Natural killer cell (primary cell): ENCODE results near the gene CTXND2. TPM values are rescaled to one million over a fixed set of nuclear protein-coding genes. Genes with fewer than 3 reads are reported as not detected.

Source experiments
- ATAC-seq, 3 donors: fragments of 150-1000 bp in 2 of 3; fragments of 200-7000 bp in 1 of 3; cut with Tn5 transposase; 1 replicate in 1 of 3; 2 replicates in 2 of 3; pipeline ENCODE4 v1.10.0; 2021; ENCODE audit warnings: mild to moderate bottlenecking in 2 of 3, moderate library complexity in 2 of 3
- DNase-seq, 2 donors: peaks; one replicate each; pipeline versions ENCODE4 v3.0.0 to v3.0.0-alpha.2; 2013 to 2021; ENCODE audit warnings: mixed read lengths in 1 of 2
- H3K27ac ChIP-seq: one replicate; pipeline ENCODE4 v1.5.1; 2013; ENCODE audit warnings: mild to moderate bottlenecking, low read length
- H3K27me3 ChIP-seq: one replicate; pipeline ENCODE4 v1.6.1; 2013; ENCODE audit warnings: low read length; ENCODE audit not compliant: control insufficient read depth, insufficient read depth
- H3K36me3 ChIP-seq: one replicate; pipeline ENCODE4 v1.6.1; 2013; ENCODE audit warnings: low read length; ENCODE audit not compliant: control insufficient read depth, insufficient read depth
- H3K4me1 ChIP-seq: one replicate; pipeline ENCODE4 v1.6.1; 2013; ENCODE audit warnings: low read length; ENCODE audit not compliant: control insufficient read depth, insufficient read depth
- H3K4me3 ChIP-seq: one replicate; pipeline ENCODE4 v1.5.1; 2013; ENCODE audit warnings: low read length
- H3K9me3 ChIP-seq: one replicate; pipeline ENCODE4 v1.6.1; 2013; ENCODE audit warnings: low read length; ENCODE audit not compliant: control insufficient read depth, insufficient read depth
- H3K27ac Mint-ChIP-seq, 2 donors: one replicate each; pipeline ENCODE4 v1.8.0; 2022; ENCODE audit warnings: mild to moderate bottlenecking in 2 of 2, mixed read lengths in 2 of 2, moderate library complexity in 1 of 2
- H3K27me3 Mint-ChIP-seq, 2 donors: one replicate each; pipeline ENCODE4 v1.8.0; 2022; ENCODE audit warnings: low read depth in 2 of 2, mixed read lengths in 2 of 2
- H3K36me3 Mint-ChIP-seq: one replicate; pipeline ENCODE4 v1.8.0; 2022; ENCODE audit warnings: mixed read lengths
- H3K4me1 Mint-ChIP-seq, 2 donors: one replicate each; pipeline ENCODE4 v1.8.0; 2022; ENCODE audit warnings: mixed read lengths in 2 of 2
- H3K4me3 Mint-ChIP-seq: one replicate; pipeline ENCODE4 v1.8.0; 2022; ENCODE audit warnings: mild to moderate bottlenecking, moderate library complexity, mixed read lengths
- H3K9me3 Mint-ChIP-seq, 2 donors: one replicate each; pipeline ENCODE4 v1.8.0; 2022; ENCODE audit warnings: mixed read lengths in 2 of 2
- CTCF ChIP-seq: fragments of 200-600 bp; IDR thresholded peaks from one replicate; pipeline ENCODE4 v1.8.0; 2022; ENCODE audit warnings: antibody characterized with exemption
- WGBS: methylation state at CpG from one replicate; pipeline ENCODE4 v1.1.7; 2013; ENCODE audit warnings: missing lambda C conversion rate; ENCODE audit not compliant: insufficient coverage; 5-methylcytosine and 5-hydroxymethylcytosine counted together
- intact Hi-C: fragments of 100-400 bp; cut with micrococcal nuclease; formaldehyde crosslinking; loops from one replicate; pipeline ENCODE4 v1.14.2; 2022
- total RNA-seq, 4 donors: library from RNA; stranded (reverse); fragments of 120-200 nt in 1 of 4; gene quantifications; one replicate each; pipeline versions ENCODE4 v1.2.3 to v1.2.4, GENCODE V29; 2013 to 2022

CTXND2 gene
- total RNA-seq, 3 donors from 2014 or later (not counting 1 experiment from before 2014, with no cell fraction given): not detected

DNA sequence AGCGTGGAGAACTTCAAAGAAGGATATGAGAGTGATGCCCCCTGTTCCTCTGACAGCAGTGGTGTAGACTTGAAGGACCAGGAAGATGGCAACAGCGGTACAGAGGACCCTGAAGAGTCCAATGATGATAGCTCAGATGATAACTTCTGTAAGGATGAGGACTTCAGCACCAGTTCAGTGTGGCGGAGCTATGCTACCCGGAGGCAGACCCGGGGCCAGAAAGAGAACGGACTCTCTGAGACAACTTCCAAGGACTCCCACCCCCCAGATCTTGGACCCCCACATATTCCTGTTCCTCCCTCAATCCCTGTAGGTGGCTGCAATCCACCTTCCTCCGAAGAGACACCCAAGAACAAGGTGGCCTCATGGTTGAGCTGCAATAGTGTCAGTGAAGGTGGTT, 73.7 kb downstream of the CTXND2 start:
- Mint-ChIP-seq H3K4me1 (no peaks in the 10 kb centered on the region), H3K36me3 (peaks cover 10% of the 10 kb centered on the region), H3K27me3 (no peaks in the 10 kb centered on the region), H3K27ac (no peak overlapping the region), H3K9me3 (no peaks in the 10 kb centered on the region), H3K4me3 (no peak overlapping the region)
- TF ChIP-seq CTCF: no peak
- H3K27me3 ChIP-seq: no peaks in the 10 kb centered on the region
- H3K27ac ChIP-seq: no peak overlapping the region
- WGBS: 96% methylated on average over 7 of the region's 7 CpGs
- no peaks in the 10 kb centered on the region for H3K4me1 ChIP-seq
- H3K36me3 ChIP-seq: peaks cover 72% of the 10 kb centered on the region
- intact Hi-C loops: no loop called here
- ATAC-seq (no peak), DNase-seq (no peak)
- H3K4me3 ChIP-seq: no peak overlapping the region
- H3K9me3 ChIP-seq: no peaks in the 10 kb centered on the region

- H3K4me3 ChIP-seq: no peak overlapping the region
- H3K4me3 Mint-ChIP-seq: no peak overlapping the region
- peaks cover 0 to 5% of the 10 kb centered on the region in 2 donors for H3K4me1 Mint-ChIP-seq
- 66% methylated on average over 2 of the region's 4 CpGs for WGBS
- H3K4me1 ChIP-seq: no peaks in the 10 kb centered on the region
- no peak for ATAC-seq
- H3K36me3 ChIP-seq: peaks cover 76% of the 10 kb centered on the region
- no peaks in the 10 kb centered on the region for H3K27me3 Mint-ChIP-seq
- intact Hi-C loops: no loop called here
- peaks cover 17% of the 10 kb centered on the region for H3K36me3 Mint-ChIP-seq
- no peak overlapping the region for H3K27ac Mint-ChIP-seq
- no peak for DNase-seq
- no peaks in the 10 kb centered on the region for H3K27me3 ChIP-seq
- H3K27ac ChIP-seq: no peak overlapping the region
- H3K9me3 Mint-ChIP-seq: no peaks in the 10 kb centered on the region
- no peaks in the 10 kb centered on the region for H3K9me3 ChIP-seq
- TF ChIP-seq CTCF: no peak
These were observed 74.8 kb downstream of the CTXND2 start for GRCh38 chr1:150961756-150962155.

Other genes starting within 250 kb of the CTXND2 start
- 10 to 100 TPM in 2 of 3 donors, 1 to 10 TPM in 1; 6.2 to 13.6 (median 10.3) TPM for gene GOLPH3L, start 190.0 kb upstream of the CTXND2 start, total RNA-seq
- under 1 TPM in 2 of 3 donors, not detected in 1; 0.57 to 0.65 TPM for gene HORMAD1, start 166.2 kb upstream of the CTXND2 start, total RNA-seq
- gene CTSS, start 121.4 kb upstream of the CTXND2 start, total RNA-seq: 100 to 1,000 TPM; 169 to 245 (median 229) TPM
- 10 to 100 TPM in 1 of 3 donors, 1 to 10 TPM in 2; 9.1 to 11.0 (median 9.1) TPM for gene CTSK, start 78.9 kb upstream of the CTXND2 start, total RNA-seq
- 10 to 100 TPM; 34.0 to 41.4 (median 38.2) TPM for gene ARNT, start 10.5 kb upstream of the CTXND2 start, total RNA-seq
- 10 to 100 TPM; 64.6 to 74.3 (median 70.5) TPM for gene SETDB1, start 39.2 kb downstream of the CTXND2 start, total RNA-seq
- gene CERS2, start 87.7 kb downstream of the CTXND2 start, total RNA-seq: 100 to 1,000 TPM; 122 to 129 (median 127) TPM
- gene ANXA9, start 95.2 kb downstream of the CTXND2 start, total RNA-seq: under 1 TPM in 1 of 3 donors, not detected in 2; 0.25 TPM
- gene MINDY1, start 119.8 kb downstream of the CTXND2 start, total RNA-seq: 10 to 100 TPM; 14.0 to 15.6 (median 15.2) TPM
- gene PRUNE1, start 121.3 kb downstream of the CTXND2 start, total RNA-seq: 10 to 100 TPM; 11.4 to 14.1 (median 13.5) TPM
- under 1 TPM; 0.28 to 0.39 (median 0.33) TPM for gene BNIPL, start 149.4 kb downstream of the CTXND2 start, total RNA-seq
- gene C1orf56, start 160.6 kb downstream of the CTXND2 start, total RNA-seq: 1 to 10 TPM; 1.6 to 3.3 (median 1.9) TPM
- 100 to 1,000 TPM; 555 to 792 (median 752) TPM for gene CDC42SE1, start 172.5 kb downstream of the CTXND2 start, total RNA-seq
- 10 to 100 TPM; 11.2 to 18.6 (median 17.6) TPM for gene MLLT11, start 173.3 kb downstream of the CTXND2 start, total RNA-seq
- 10 to 100 TPM; 27.4 to 34.0 (median 30.6) TPM for gene GABPB2, start 183.6 kb downstream of the CTXND2 start, total RNA-seq